GM12878 (cell line): ENCODE data around the gene IL36B. TPM values are rescaled to one million over a fixed set of nuclear protein-coding genes. Genes with fewer than 3 reads are reported as not detected.

ENCODE experiments used
- ATAC-seq: fragments of 200-7000 bp; cut with Tn5 transposase; 3 replicates; pipeline ENCODE4 v1.9.1; 2020; ENCODE audit warnings: mild to moderate bottlenecking, moderate library complexity
- BruUV-seq: library from RNA; stranded (reverse); fragments of 400-500 nt; replicated peaks from 2 replicates; lab custom pipeline; 2021; lab: Mats Ljungman, UMichigan
- CTCF ChIA-PET: fragments of 300-600 bp; sonication (Branson Sonifier 250); formaldehyde crosslinking; extraction: SDS; loops from one replicate; lab custom pipeline; 2021; ENCODE audit warnings: inconsistent platforms; lab: Yijun Ruan, JAX
- POLR2A ChIA-PET: fragments of 350-600 bp; formaldehyde crosslinking; extraction: SDS; loops from one replicate; lab custom pipeline; 2021; ENCODE audit warnings: inconsistent platforms; lab: Charles Lee
- RAD21 ChIA-PET: fragments of 300-600 bp; sonication (Branson Sonifier 250); formaldehyde crosslinking; loops from one replicate; lab custom pipeline; 2023; ENCODE audit warnings: antibody characterized with exemption; ENCODE audit not compliant: unreplicated experiment; lab: Charles Lee
- SMC1A ChIA-PET: fragments of 300-600 bp; sonication (Branson Sonifier 250); formaldehyde crosslinking; loops from one replicate; lab custom pipeline; 2023; ENCODE audit not compliant: unreplicated experiment, uncharacterized antibody; lab: Charles Lee
- DNase-seq: peaks from one replicate; pipeline ENCODE4 v3.0.0-alpha.2; 2011; ENCODE audit warnings: low read depth, low spot score
- FAIRE-seq: peaks from 3 replicates; lab custom pipeline; 2011; peaks lifted over from hg19 to GRCh38; lab: Jason Lieb, UNC
- H2AFZ ChIP-seq: 2 replicates; pipeline ENCODE4 v1.6.0; 2011; ENCODE audit warnings: low read depth, low read length, control low read depth; ENCODE audit not compliant: control insufficient read depth
- H3K27ac ChIP-seq: 2 replicates; pipeline ENCODE4 v1.5.1; 2011; ENCODE audit warnings: control low read depth; ENCODE audit not compliant: control insufficient read depth, insufficient read depth
- H3K27me3 ChIP-seq, 2 experiments: replicated peaks in 1 of 2; 2 replicates each; pipeline versions ENCODE4 v1.6.0 to v1.6.1; 2011; ENCODE audit warnings: low read length in 1 of 2; ENCODE audit not compliant: control insufficient read depth in 2 of 2, insufficient read depth in 2 of 2
- H3K36me3 ChIP-seq, 2 experiments: 2 replicates each; pipeline ENCODE4 v1.5.1; 2011; ENCODE audit warnings: low read length in 1 of 2; ENCODE audit not compliant: control insufficient read depth in 2 of 2, insufficient read depth in 2 of 2
- H3K4me1 ChIP-seq: 2 replicates; pipeline ENCODE4 v1.6.1; 2011; ENCODE audit warnings: mild to moderate bottlenecking, low read length, moderate library complexity, mixed read lengths; ENCODE audit not compliant: control insufficient read depth, insufficient read depth
- H3K4me2 ChIP-seq: 2 replicates; pipeline ENCODE4 v1.6.0; 2011; ENCODE audit warnings: control low read depth; ENCODE audit not compliant: control insufficient read depth, insufficient read depth
- H3K4me3 ChIP-seq: fragments of 200-600 bp; sonication (generic); 2 replicates; pipeline ENCODE4 v1.5.1; 2016
- H3K79me2 ChIP-seq: 2 replicates; pipeline ENCODE4 v1.6.0; 2011; ENCODE audit warnings: low read length; ENCODE audit not compliant: control insufficient read depth, insufficient read depth
- H3K9ac ChIP-seq: 2 replicates; pipeline ENCODE4 v1.8.0; 2011; ENCODE audit warnings: low read length, control low read depth, mixed read lengths; ENCODE audit not compliant: control insufficient read depth, insufficient read depth
- H3K9me3 ChIP-seq: replicated peaks from 3 replicates; pipeline ENCODE4 v1.5.1; 2011; ENCODE audit warnings: mild to moderate bottlenecking, low read length; ENCODE audit not compliant: control insufficient read depth, insufficient read depth
- H4K20me1 ChIP-seq: 2 replicates; pipeline ENCODE4 v1.6.0; 2011; ENCODE audit not compliant: control insufficient read depth, insufficient read depth
- ASH2L ChIP-seq: fragments of 300-600, 200-600 bp; sonication (generic); IDR thresholded peaks from 2 replicates; pipeline ENCODE4 v1.6.1; 2017; ENCODE audit warnings: low read depth, mild to moderate bottlenecking, borderline replicate concordance
- CTCF ChIP-seq, 3 experiments: IDR thresholded peaks in 2 of 3; conservative IDR thresholded peaks in 1 of 3; 2 replicates each; pipeline ENCODE4 v1.5.1; 2011; ENCODE audit warnings: low read depth in 3 of 3, low read length in 3 of 3, mild to moderate bottlenecking in 3 of 3, control low read depth in 2 of 3, moderate library complexity in 2 of 3, inconsistent platforms in 1 of 3, mixed read lengths in 1 of 3; ENCODE audit not compliant: control insufficient read depth in 2 of 3, insufficient read depth in 1 of 3; ENCODE audit errors: extremely low read depth in 1 of 3
- CUX1 ChIP-seq: IDR thresholded peaks from 2 replicates; pipeline ENCODE4 v1.6.1; 2012; ENCODE audit warnings: improper control_type of control experiment, low read depth, low read length; ENCODE audit not compliant: insufficient replicate concordance
- GABPA ChIP-seq: IDR thresholded peaks from 2 replicates; pipeline ENCODE4 v1.6.1; 2014; ENCODE audit warnings: antibody characterized with exemption, low read depth, mild to moderate bottlenecking, inconsistent platforms
- IKZF2 ChIP-seq, 2 experiments: fragments of 450-650 bp; IDR thresholded peaks; 2 replicates each; pipeline ENCODE4 v1.6.1; 2017; ENCODE audit warnings: mild to moderate bottlenecking in 2 of 2, moderate library complexity in 2 of 2
- MLLT1 ChIP-seq: fragments of 450-650 bp; IDR thresholded peaks from 2 replicates; pipeline ENCODE4 v1.6.1; 2016; ENCODE audit warnings: mild to moderate bottlenecking
- NFYA ChIP-seq: IDR thresholded peaks from 2 replicates; pipeline ENCODE4 v1.6.1; 2011; ENCODE audit warnings: low read depth, mild to moderate bottlenecking, low read length, improper control_type of control experiment, borderline replicate concordance
- NR2C2 ChIP-seq: IDR thresholded peaks from 2 replicates; pipeline ENCODE4 v1.6.1; 2011; ENCODE audit warnings: borderline replicate concordance, low read depth; ENCODE audit not compliant: control insufficient read depth, insufficient read length
- POLR2A ChIP-seq: IDR thresholded peaks from 2 replicates; pipeline ENCODE4 v1.6.1; 2011; ENCODE audit warnings: low read depth, mild to moderate bottlenecking, low read length
- RBBP5 ChIP-seq: fragments of 200-600 bp; sonication (generic); conservative IDR thresholded peaks from 2 replicates; pipeline ENCODE4 v1.6.1; 2016
- RELA ChIP-seq: fragments of 450-650 bp; IDR thresholded peaks from 2 replicates; pipeline ENCODE4 v1.8.0; 2014; ENCODE audit warnings: borderline replicate concordance; ENCODE audit not compliant: partially characterized antibody
- SIN3A ChIP-seq: IDR thresholded peaks from 2 replicates; pipeline ENCODE4 v1.6.1; 2012; ENCODE audit warnings: low read depth, low read length, improper control_type of control experiment
- SRF ChIP-seq, 2 experiments: IDR thresholded peaks; 2 replicates each; pipeline ENCODE4 v1.6.1; 2011; ENCODE audit warnings: low read depth in 2 of 2, low read length in 2 of 2, mild to moderate bottlenecking in 1 of 2, moderate library complexity in 1 of 2
- SUZ12 ChIP-seq: fragments of 200-600 bp; sonication (generic); IDR thresholded peaks from one replicate; pipeline ENCODE4 v1.6.1; 2018; ENCODE audit warnings: antibody characterized with exemption, mild to moderate bottlenecking; ENCODE audit not compliant: unreplicated experiment
- TCF7 ChIP-seq: IDR thresholded peaks from 2 replicates; pipeline ENCODE4 v1.6.1; 2014; ENCODE audit warnings: antibody characterized with exemption, borderline replicate concordance
- WGBS: methylation state at CpG from one replicate; pipeline ENCODE4 v1.1.6; 2016; ENCODE audit warnings: low lambda C conversion rate; ENCODE audit not compliant: insufficient replicate concordance, insufficient coverage; ENCODE audit errors: missing lambda C conversion rate; 5-methylcytosine and 5-hydroxymethylcytosine counted together
- in situ Hi-C: fragments of 300-500 bp; cut with MboI; formaldehyde crosslinking; loops from 9 replicates; pipeline ENCODE4 v1.14.3; 2018; ENCODE audit warnings: mixed read lengths
- intact Hi-C: fragments of 100-400 bp; cut with micrococcal nuclease; formaldehyde crosslinking; loops from one replicate; pipeline ENCODE4 v1.14.2; 2022; ENCODE audit not compliant: unreplicated experiment
- polyA plus RNA-seq, 11 experiments: library from polyadenylated mRNA; depleted of rRNA in 4 of 11; unstranded in 6 of 11; stranded (reverse) in 5 of 11; fragments of >200 nt; fragmentation: Nextera tagmentation in 4 of 11; fragmentation: Illumina TruSeq in 1 of 11; extraction: Ambion mirVana in 4 of 11; extraction: Trizol in 1 of 11; gene quantifications; 1 replicate in 1 of 11; 2 replicates in 10 of 11; pipeline versions ENCODE4 v1.2.1 to v1.2.3, GENCODE V29; 2011 to 2016; ENCODE audit warnings: inconsistent platforms in 2 of 11, missing spikeins in 2 of 11, low read depth in 1 of 11
- total RNA-seq, 4 experiments: library from RNA; depleted of rRNA in 3 of 4; stranded (reverse); fragments of >200 nt in 3 of 4; fragmentation: Illumina TruSeq in 1 of 4; extraction: Trizol in 1 of 4; gene quantifications; 2 replicates each; pipeline versions ENCODE4 v1.2.1 to v1.2.3, GENCODE V29; 2013 to 2021

IL36B gene
- total and polyA plus RNA-seq, 10 of the 15 experiments (the other 5 are each of a cell fraction or from before 2014, with no cell fraction given) = not detected

- H3K27ac ChIP-seq = no peak overlapping the region
- H3K4me1 ChIP-seq = no peaks in the 10 kb centered on the region
- no peaks in the 10 kb centered on the region for H3K27me3 ChIP-seq
- WGBS = 8% methylated on average over 8 of the region's 8 CpGs
- no peak overlapping the region for H3K9ac ChIP-seq
- ChIA-PET CTCF (no interaction called here), SMC1A (no interaction called here), POLR2A (no interaction called here), RAD21 (no interaction called here)
- intact Hi-C loops = no loop called here
- DNase-seq (no peak), FAIRE-seq (no peak), ATAC-seq (no peak)
- H3K9me3 ChIP-seq = no peaks in the 10 kb centered on the region
- H3K4me3 ChIP-seq = no peak overlapping the region
- H3K4me2 ChIP-seq = no peak overlapping the region
- no peak overlapping the region for H2AFZ ChIP-seq
- BruUV-seq = no TSS peak
- H3K36me3 ChIP-seq = no peaks in the 10 kb centered on the region
- in situ Hi-C loops = no loop called here
- no peaks in the 10 kb centered on the region for H4K20me1 ChIP-seq
- H3K79me2 ChIP-seq = no peaks in the 10 kb centered on the region
- TF ChIP-seq IKZF2 (IDR thresholded peaks at IDR 0.05) = no peak
- TF ChIP-seq CUX1 = no peak
- no peak for TF ChIP-seq TCF7
- TF ChIP-seq CTCF (IDR thresholded peaks at IDR 0.05 in 2 of 3, conservative IDR thresholded peaks at IDR 0.05 in 1 of 3; ENCODE audit: control insufficient read depth in 2 of 3, extremely low read depth in 1 of 3, insufficient read depth in 1 of 3, low read depth in 3 of 3, low read length in 3 of 3) = no peak
- TF ChIP-seq POLR2A = no peak
- no peak for TF ChIP-seq RBBP5
- no peak for TF ChIP-seq SRF (IDR thresholded peaks at IDR 0.05; ENCODE audit: low read depth in 2 of 2, low read length in 2 of 2)
- no peak for TF ChIP-seq RELA
- no peak for TF ChIP-seq SUZ12
- no peak for TF ChIP-seq SIN3A
- TF ChIP-seq NFYA = no peak
- no peak for TF ChIP-seq GABPA
- no peak for TF ChIP-seq MLLT1
- no peak for TF ChIP-seq ASH2L
- TF ChIP-seq NR2C2 = no peak
Observed at GRCh38 chr2:113012436-113013335, 40.0 kb downstream of the IL36B start.
